Keratinocyte (primary cell): ENCODE measurements around the gene SYT2. TPM values are rescaled to one million over a fixed set of nuclear protein-coding genes. Genes with fewer than 3 reads are reported as not detected.
"Not testable (repeated sequence)": the region's sequence is repeated elsewhere in the genome, so short reads cannot be mapped to it uniquely, and the experiment has no call there.

ENCODE experiments used
- DNase-seq: peaks from one replicate; pipeline ENCODE4 v3.0.0-alpha.2; 2011; ENCODE audit warnings: low read depth, missing footprints, low spot score
- FAIRE-seq: peaks from 2 replicates; lab custom pipeline; 2011; peaks lifted over from hg19 to GRCh38; lab: Jason Lieb, UNC
- H2AFZ ChIP-seq: 2 replicates; pipeline ENCODE4 v1.6.0; 2012; ENCODE audit warnings: low read length, control low read depth, inconsistent platforms; ENCODE audit not compliant: control insufficient read depth
- H3K27ac ChIP-seq: 2 replicates; pipeline ENCODE4 v1.5.1; 2011; ENCODE audit warnings: low read length; ENCODE audit not compliant: control insufficient read depth, insufficient read depth
- H3K27me3 ChIP-seq: 3 replicates; pipeline ENCODE4 v1.6.0; 2011; ENCODE audit warnings: low read length; ENCODE audit not compliant: control insufficient read depth, insufficient read depth; ENCODE audit errors: extremely low read depth
- H3K36me3 ChIP-seq, 2 experiments: 2 replicates in 1 of 2; 3 replicates in 1 of 2; pipeline ENCODE4 v1.5.1; 2011; ENCODE audit warnings: low read length in 2 of 2, mild to moderate bottlenecking in 1 of 2; ENCODE audit not compliant: control insufficient read depth in 2 of 2, insufficient read depth in 2 of 2; ENCODE audit errors: extremely low read depth in 1 of 2
- H3K4me1 ChIP-seq: 3 replicates; pipeline ENCODE4 v1.5.1; 2011; ENCODE audit warnings: low read length; ENCODE audit not compliant: control insufficient read depth, insufficient read depth; ENCODE audit errors: extremely low read depth
- H3K4me2 ChIP-seq: 3 replicates; pipeline ENCODE4 v1.6.0; 2011; ENCODE audit warnings: low read depth, low read length; ENCODE audit not compliant: control insufficient read depth, insufficient read depth; ENCODE audit errors: extremely low read depth
- H3K4me3 ChIP-seq, 3 experiments: fragments of 200-600 bp in 1 of 3; sonication (generic) in 1 of 3; 2 replicates in 2 of 3; 3 replicates in 1 of 3; pipeline ENCODE4 v1.5.1; 2011 to 2016; ENCODE audit warnings: low read length in 3 of 3, mild to moderate bottlenecking in 3 of 3, control low read depth in 2 of 3, inconsistent platforms in 1 of 3, low read depth in 1 of 3, mixed read lengths in 1 of 3, mixed run types in 1 of 3, moderate library complexity in 1 of 3; ENCODE audit not compliant: control insufficient read depth in 2 of 3, insufficient read depth in 2 of 3; ENCODE audit errors: extremely low read depth in 1 of 3
- H3K79me2 ChIP-seq: 2 replicates; pipeline ENCODE4 v1.6.0; 2012; ENCODE audit warnings: low read length; ENCODE audit not compliant: control insufficient read depth, insufficient read depth
- H3K9ac ChIP-seq: 3 replicates; pipeline ENCODE4 v1.6.0; 2011; ENCODE audit warnings: low read length; ENCODE audit not compliant: control insufficient read depth, insufficient read depth; ENCODE audit errors: extremely low read depth
- H3K9me1 ChIP-seq: 3 replicates; pipeline ENCODE4 v1.6.0; 2011; ENCODE audit warnings: low read length; ENCODE audit not compliant: control insufficient read depth, insufficient read depth; ENCODE audit errors: extremely low read depth
- H3K9me3 ChIP-seq: 2 replicates; pipeline ENCODE4 v1.5.1; 2012; ENCODE audit warnings: low read depth, low read length; ENCODE audit not compliant: control insufficient read depth
- H4K20me1 ChIP-seq: 3 replicates; pipeline ENCODE4 v1.6.0; 2011; ENCODE audit warnings: low read length; ENCODE audit not compliant: control insufficient read depth, insufficient read depth; ENCODE audit errors: extremely low read depth
- EZH2 ChIP-seq: IDR thresholded peaks from one replicate; pipeline ENCODE4 v1.6.1; 2012; ENCODE audit warnings: inconsistent platforms, mild to moderate bottlenecking, low read length, moderate library complexity
- dilution Hi-C: fragments of 300-500 bp; cut with MboI; formaldehyde crosslinking; loops from one replicate; pipeline ENCODE4 v1.7.0; 2020; ENCODE audit warnings: low sequenced_read_pairs; ENCODE audit not compliant: extremely low pct_ligation_motif_present
- polyA plus RNA-seq, 5 experiments: library from polyadenylated mRNA; depleted of rRNA in 3 of 5; stranded (reverse) in 3 of 5; stranded (forward) in 1 of 5; unstranded in 1 of 5; fragments of >200 nt; gene quantifications; 1 replicate in 1 of 5; 2 replicates in 3 of 5; 3 replicates in 1 of 5; pipeline versions ENCODE4 v1.2.1 to v1.2.3, GENCODE V29; 2011 to 2012; ENCODE audit warnings: missing spikeins in 2 of 5, low read depth in 1 of 5, low replicate concordance in 1 of 5
- TF ChIP-seq, protein P1 (sequence below), 3 experiments: IDR thresholded peaks in 1 of 3; conservative IDR thresholded peaks in 1 of 3; optimal IDR thresholded peaks in 1 of 3; 2 replicates in 2 of 3; 3 replicates in 1 of 3; pipeline versions ENCODE3 to v1.5.1; 2011; ENCODE audit warnings: low read length in 3 of 3, mild to moderate bottlenecking in 3 of 3, moderate library complexity in 2 of 3, control low read depth in 1 of 3, inconsistent platforms in 1 of 3; ENCODE audit not compliant: insufficient read depth in 2 of 3; ENCODE audit errors: extremely low read depth in 1 of 3

Gene SYT2
- polyA plus RNA-seq, 1 donor (not counting 4 experiments of a cell fraction or from before 2014, with no cell fraction given) = not detected

DNA sequence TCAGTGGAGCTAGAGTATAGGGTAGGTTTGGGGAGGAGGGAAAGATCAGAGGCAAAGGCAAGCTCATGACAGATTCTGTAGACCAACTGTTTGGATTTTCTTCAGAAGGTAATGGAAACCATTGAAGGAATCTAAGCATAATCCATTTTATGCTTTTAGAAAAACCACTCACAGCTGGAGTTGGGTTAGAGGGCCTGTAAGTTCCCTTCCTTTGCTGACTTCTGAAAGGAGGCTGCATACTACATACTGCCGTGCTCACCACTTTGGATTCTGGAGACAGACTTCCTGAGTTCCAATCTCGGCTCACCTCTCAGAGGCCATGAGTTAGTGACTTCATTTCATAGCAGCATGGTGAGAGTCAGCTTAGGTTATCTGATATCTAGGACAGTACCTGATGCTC is 6.4 kb upstream of the SYT2 start:
- no peak for DNase-seq
- Histone ChIP-seq H3K27ac (no peak overlapping the region), H2AFZ (no peak overlapping the region), H3K4me3 (no peak overlapping the region), H3K4me1 (no peaks in the 10 kb centered on the region), H3K9me1 (no peaks in the 10 kb centered on the region), H3K36me3 (no peaks in the 10 kb centered on the region), H3K4me2 (no peak overlapping the region), H3K27me3 (peaks cover 16% of the 10 kb centered on the region), H4K20me1 (no peaks in the 10 kb centered on the region), H3K9me3 (no peaks in the 10 kb centered on the region), H3K9ac (no peak overlapping the region), H3K79me2 (no peaks in the 10 kb centered on the region)
- TF ChIP-seq EZH2 = no peak
- TF ChIP-seq, protein P1, sequence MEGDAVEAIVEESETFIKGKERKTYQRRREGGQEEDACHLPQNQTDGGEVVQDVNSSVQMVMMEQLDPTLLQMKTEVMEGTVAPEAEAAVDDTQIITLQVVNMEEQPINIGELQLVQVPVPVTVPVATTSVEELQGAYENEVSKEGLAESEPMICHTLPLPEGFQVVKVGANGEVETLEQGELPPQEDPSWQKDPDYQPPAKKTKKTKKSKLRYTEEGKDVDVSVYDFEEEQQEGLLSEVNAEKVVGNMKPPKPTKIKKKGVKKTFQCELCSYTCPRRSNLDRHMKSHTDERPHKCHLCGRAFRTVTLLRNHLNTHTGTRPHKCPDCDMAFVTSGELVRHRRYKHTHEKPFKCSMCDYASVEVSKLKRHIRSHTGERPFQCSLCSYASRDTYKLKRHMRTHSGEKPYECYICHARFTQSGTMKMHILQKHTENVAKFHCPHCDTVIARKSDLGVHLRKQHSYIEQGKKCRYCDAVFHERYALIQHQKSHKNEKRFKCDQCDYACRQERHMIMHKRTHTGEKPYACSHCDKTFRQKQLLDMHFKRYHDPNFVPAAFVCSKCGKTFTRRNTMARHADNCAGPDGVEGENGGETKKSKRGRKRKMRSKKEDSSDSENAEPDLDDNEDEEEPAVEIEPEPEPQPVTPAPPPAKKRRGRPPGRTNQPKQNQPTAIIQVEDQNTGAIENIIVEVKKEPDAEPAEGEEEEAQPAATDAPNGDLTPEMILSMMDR (optimal IDR thresholded peaks at IDR 0.05 in 1 of 3, IDR thresholded peaks at IDR 0.05 in 1 of 3, conservative IDR thresholded peaks at IDR 0.05 in 1 of 3; ENCODE audit: extremely low read depth in 1 of 3, insufficient read depth in 2 of 3, low read length in 3 of 3) = no peak
- dilution Hi-C loops = no loop called here
- no peak for FAIRE-seq

DNA sequence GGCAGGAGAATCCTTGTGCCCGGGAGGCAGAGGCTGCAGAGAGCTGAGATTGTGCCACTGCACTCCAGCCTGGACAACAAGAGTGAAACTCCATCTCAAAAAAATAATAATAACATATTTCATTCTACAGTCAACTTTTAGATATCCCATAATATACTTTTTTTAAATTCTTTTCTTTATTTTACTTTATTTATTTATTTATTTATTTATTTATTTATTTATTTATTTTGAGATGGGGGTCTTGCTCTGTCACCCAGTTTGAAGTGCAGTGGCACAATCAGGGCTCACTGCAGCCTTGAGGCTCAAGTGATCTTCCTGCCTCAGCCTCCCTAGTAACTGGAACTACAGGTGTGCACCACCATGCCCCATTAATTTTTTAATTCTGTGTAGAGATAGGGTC is 3.9 kb upstream of the SYT2 start:
- H2AFZ ChIP-seq, H3K9me3 ChIP-seq, H3K27ac ChIP-seq, dilution Hi-C loops, H3K4me2 ChIP-seq, H3K79me2 ChIP-seq, H3K9me1 ChIP-seq, H3K36me3 ChIP-seq, H3K4me3 ChIP-seq, H3K9ac ChIP-seq, DNase-seq, H3K4me1 ChIP-seq, FAIRE-seq, H4K20me1 ChIP-seq: not testable (repeated sequence)
- H3K27me3 ChIP-seq = peaks cover 40% of the 10 kb centered on the region

DNA sequence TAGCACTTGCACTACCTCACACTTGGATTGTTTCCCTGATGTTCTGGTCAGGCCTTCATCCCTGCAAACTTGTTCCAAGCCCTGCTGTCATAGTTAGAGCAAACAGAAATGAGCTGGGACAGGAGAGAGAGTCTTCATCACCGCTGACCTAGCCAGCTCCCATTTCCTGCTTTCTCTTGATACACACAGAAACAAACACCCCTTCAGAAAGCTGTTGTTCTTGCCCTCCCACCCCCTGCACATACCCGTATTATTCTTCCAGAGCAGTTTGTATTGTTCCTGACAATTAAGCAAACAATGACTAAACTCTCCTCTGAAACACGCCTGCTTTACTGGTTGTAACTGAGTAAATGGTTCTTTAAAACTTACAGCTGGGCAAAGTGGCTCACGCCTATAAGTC is 2.9 kb upstream of the SYT2 start:
- Histone ChIP-seq H3K9me3 (no peaks in the 10 kb centered on the region), H3K27me3 (peaks cover 51% of the 10 kb centered on the region), H2AFZ (no peak overlapping the region), H3K36me3 (no peaks in the 10 kb centered on the region), H3K9ac (no peak overlapping the region), H4K20me1 (no peaks in the 10 kb centered on the region), H3K27ac (no peak overlapping the region), H3K4me1 (no peaks in the 10 kb centered on the region), H3K4me3 (no peak overlapping the region), H3K9me1 (no peaks in the 10 kb centered on the region), H3K4me2 (no peak overlapping the region), H3K79me2 (no peaks in the 10 kb centered on the region)
- dilution Hi-C loops = no loop called here
- DNase-seq = no peak
- TF ChIP-seq, protein P1 (optimal IDR thresholded peaks at IDR 0.05 in 1 of 3, IDR thresholded peaks at IDR 0.05 in 1 of 3, conservative IDR thresholded peaks at IDR 0.05 in 1 of 3; ENCODE audit: extremely low read depth in 1 of 3, insufficient read depth in 2 of 3, low read length in 3 of 3) = no peak
- TF ChIP-seq EZH2 = no peak
- FAIRE-seq = no peak
